CD4-positive, CD25-positive, alpha-beta regulatory T cell (primary cell): Measurements from ENCODE around the gene SRSF9. TPM values are rescaled to one million over a fixed set of nuclear protein-coding genes. Genes with fewer than 3 reads are reported as not detected.
"Not testable (repeated sequence)": the region's sequence is repeated elsewhere in the genome, so short reads cannot be mapped to it uniquely, and the experiment has no call there.

Experiments
- ATAC-seq, 2 donors: fragments of 150-1000 bp; cut with Tn5 transposase; one replicate each; pipeline ENCODE4 v1.10.0; 2021; ENCODE audit warnings: low read depth in 2 of 2, moderate number of reproducible peaks in 2 of 2, moderate library complexity in 1 of 2
- DNase-seq, 3 donors: peaks; one replicate each; pipeline versions ENCODE4 v3.0.0 to v3.0.0-alpha.2; 2012 to 2022; ENCODE audit warnings: mixed read lengths in 1 of 3
- H3K27ac ChIP-seq: one replicate; pipeline ENCODE4 v1.7.0; 2013; ENCODE audit warnings: mild to moderate bottlenecking, low read length; ENCODE audit not compliant: insufficient read depth, poor library complexity, severe bottlenecking
- H3K27me3 ChIP-seq: one replicate; pipeline ENCODE4 v1.7.0; 2013; ENCODE audit warnings: low read length; ENCODE audit not compliant: control insufficient read depth, insufficient read depth
- H3K36me3 ChIP-seq: one replicate; pipeline ENCODE4 v1.7.0; 2013; ENCODE audit warnings: mild to moderate bottlenecking, low read length, moderate library complexity; ENCODE audit not compliant: control insufficient read depth, insufficient read depth
- H3K4me1 ChIP-seq: 2 replicates; pipeline ENCODE4 v1.7.0; 2013; ENCODE audit warnings: mild to moderate bottlenecking, low read length; ENCODE audit not compliant: insufficient read depth, control insufficient read depth, poor library complexity, severe bottlenecking
- H3K4me3 ChIP-seq: one replicate; pipeline ENCODE4 v1.7.0; 2013; ENCODE audit warnings: low read depth, mild to moderate bottlenecking, low read length, moderate library complexity
- H3K9me3 ChIP-seq, 2 experiments: 1 replicate in 1 of 2; 2 replicates in 1 of 2; pipeline ENCODE4 v1.7.0; 2013; ENCODE audit warnings: low read length in 2 of 2, mild to moderate bottlenecking in 1 of 2, moderate library complexity in 1 of 2; ENCODE audit not compliant: control insufficient read depth in 2 of 2
- H3K27ac Mint-ChIP-seq, 3 donors: one replicate each; pipeline ENCODE4 v1.8.0; 2020 to 2022; ENCODE audit warnings: mild to moderate bottlenecking in 3 of 3, mixed read lengths in 3 of 3, moderate library complexity in 2 of 3
- H3K27me3 Mint-ChIP-seq: one replicate; pipeline ENCODE4 v1.8.0; 2022; ENCODE audit warnings: mild to moderate bottlenecking, mixed read lengths
- H3K36me3 Mint-ChIP-seq: one replicate; pipeline ENCODE4 v1.8.0; 2020; ENCODE audit warnings: mixed read lengths
- H3K4me1 Mint-ChIP-seq, 4 donors: one replicate each; pipeline ENCODE4 v1.8.0; 2020 to 2022; ENCODE audit warnings: mixed read lengths in 4 of 4, mild to moderate bottlenecking in 1 of 4
- H3K4me3 Mint-ChIP-seq, 4 donors: one replicate each; pipeline ENCODE4 v1.8.0; 2020 to 2022; ENCODE audit warnings: mild to moderate bottlenecking in 4 of 4, mixed read lengths in 4 of 4, moderate library complexity in 3 of 4
- H3K9me3 Mint-ChIP-seq, 7 donors: one replicate each; pipeline ENCODE4 v1.8.0; 2020 to 2022; ENCODE audit warnings: mixed read lengths in 7 of 7, mild to moderate bottlenecking in 3 of 7, moderate library complexity in 2 of 7
- polyA plus RNA-seq, 4 donors: library from polyadenylated mRNA; unstranded; fragments of 300-500 nt; fragmentation: Illumina TruSeq; gene quantifications; one replicate each; pipeline ENCODE4 v1.2.3, GENCODE V29; 2021
- total RNA-seq: library from RNA; stranded (reverse); gene quantifications from one replicate; pipeline ENCODE4 v1.2.3, GENCODE V29; 2022

SRSF9 gene
- total and polyA plus RNA-seq, 5 donors from 2014 or later, result 138 to 193 (median 189) TPM

DNA sequence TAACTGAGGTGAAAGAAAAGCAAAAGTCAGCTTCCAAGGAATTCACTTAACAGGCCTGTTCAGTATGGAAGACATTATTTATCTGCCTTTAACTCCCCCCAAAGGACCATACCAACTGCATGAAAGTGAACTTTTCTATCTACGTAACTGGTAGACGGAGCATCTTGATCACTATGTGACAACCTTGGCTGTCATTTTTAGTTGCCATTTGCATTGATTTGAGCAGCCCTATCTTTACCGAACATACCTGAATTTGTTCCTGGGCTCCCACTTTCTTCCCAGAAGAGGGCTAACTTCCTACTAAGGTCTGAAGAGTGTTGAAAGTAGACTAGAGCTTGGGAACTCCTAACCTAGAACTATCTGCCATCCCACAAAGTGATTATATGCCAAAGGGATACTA, 9.4 kb downstream of the SRSF9 start:
- DNase-seq (no peak), ATAC-seq (no peak)
- Histone ChIP-seq H3K4me1 (no peaks in the 10 kb centered on the region), H3K36me3 (peaks cover 83% of the 10 kb centered on the region), H3K27ac (no peak overlapping the region), H3K4me3 (no peak overlapping the region), H3K9me3 (no peaks in the 10 kb centered on the region), H3K27me3 (no peaks in the 10 kb centered on the region)
- H3K4me1 Mint-ChIP-seq, result peaks cover 0 to 17% (median 5%) of the 10 kb centered on the region in 4 donors
- H3K27ac Mint-ChIP-seq, result no peak overlapping the region
- H3K9me3 Mint-ChIP-seq, result no peaks in the 10 kb centered on the region
- no peak overlapping the region for H3K4me3 Mint-ChIP-seq
- peaks cover 42% of the 10 kb centered on the region for H3K36me3 Mint-ChIP-seq
- no peaks in the 10 kb centered on the region for H3K27me3 Mint-ChIP-seq

DNA sequence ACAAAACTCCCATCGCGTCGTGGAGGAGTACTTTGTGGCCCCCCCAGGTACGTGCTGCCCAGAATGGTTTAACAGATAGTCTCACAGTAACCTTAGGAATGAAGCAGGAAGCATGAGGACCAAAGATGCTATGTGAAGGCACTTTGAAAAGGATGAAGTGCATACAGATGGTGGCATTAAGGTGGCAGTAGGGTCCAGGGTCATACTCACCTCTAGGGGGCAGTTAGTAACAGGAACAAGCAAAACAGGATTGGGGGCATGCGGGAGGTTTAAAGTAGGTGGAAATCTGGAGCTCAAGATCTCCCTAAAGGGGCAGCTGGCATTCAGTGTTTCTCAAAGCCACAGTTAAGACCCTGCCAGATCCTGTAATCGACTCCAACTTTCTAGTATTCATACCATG, 12.4 kb downstream of the SRSF9 start:
- Mint-ChIP-seq H3K4me1 (peaks cover 0 to 12% (median 9%) of the 10 kb centered on the region in 4 donors), H3K4me3 (no peak overlapping the region), H3K36me3 (peaks cover 26% of the 10 kb centered on the region), H3K9me3 (no peaks in the 10 kb centered on the region), H3K27me3 (no peaks in the 10 kb centered on the region), H3K27ac (peak overlapping the region in 1 of 3 donors; percentile 51)
- Histone ChIP-seq H3K27ac (no peak overlapping the region), H3K27me3 (no peaks in the 10 kb centered on the region), H3K36me3 (peaks cover 56% of the 10 kb centered on the region), H3K9me3 (no peaks in the 10 kb centered on the region), H3K4me1 (no peaks in the 10 kb centered on the region), H3K4me3 (no peak overlapping the region)
- ATAC-seq, result no peak
- DNase-seq, result peak in 1 of 3 donors; percentile 23

DNA sequence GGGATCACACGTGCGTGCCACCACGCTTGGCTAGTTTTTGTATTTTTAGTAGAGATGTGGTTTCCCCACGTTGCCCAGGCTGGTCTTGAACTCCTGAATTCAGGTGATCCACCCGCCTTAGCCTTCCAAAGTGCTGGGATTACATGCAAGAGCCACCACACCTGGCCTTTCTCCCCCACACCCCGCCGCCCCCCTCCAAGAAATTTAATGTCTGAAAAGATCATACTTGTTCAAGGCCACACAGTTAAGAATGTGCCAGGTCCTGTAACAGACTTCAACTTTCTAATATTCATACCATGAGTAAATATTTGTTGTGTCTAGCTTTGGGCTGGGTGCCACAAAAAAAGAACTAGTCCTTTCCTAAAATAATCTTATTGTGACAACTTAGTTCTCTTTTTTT, 14.2 kb downstream of the SRSF9 start:
- ATAC-seq (no peak), DNase-seq (no peak)
- Mint-ChIP-seq H3K9me3 (no peaks in the 10 kb centered on the region), H3K36me3 (peaks cover 24% of the 10 kb centered on the region), H3K27ac (no peak overlapping the region), H3K4me1 (peaks cover 0 to 12% (median 9%) of the 10 kb centered on the region in 4 donors), H3K4me3 (no peak overlapping the region), H3K27me3 (no peaks in the 10 kb centered on the region)
- Histone ChIP-seq H3K27me3 (no peaks in the 10 kb centered on the region), H3K4me1 (no peaks in the 10 kb centered on the region), H3K36me3 (peaks cover 45% of the 10 kb centered on the region), H3K27ac (no peak overlapping the region), H3K4me3 (no peak overlapping the region), H3K9me3 (no peaks in the 10 kb centered on the region)

GRCh38 chr12:120453977-120454376, 15.6 kb downstream of the SRSF9 start:
- Mint-ChIP-seq H3K4me1 (peaks cover 0 to 15% (median 11%) of the 10 kb centered on the region in 4 donors), H3K36me3 (peaks cover 17% of the 10 kb centered on the region), H3K27me3 (no peaks in the 10 kb centered on the region)

GRCh38 chr12:120453060-120453750, 16.3 kb downstream of the SRSF9 start:
- no peaks in the 10 kb centered on the region for H3K27me3 Mint-ChIP-seq
- peaks cover 0 to 17% (median 12%) of the 10 kb centered on the region in 4 donors for H3K4me1 Mint-ChIP-seq
- Histone ChIP-seq H3K9me3 (no peaks in the 10 kb centered on the region), H3K27ac (no peak overlapping the region), H3K4me1 (peaks cover 3% of the 10 kb centered on the region), H3K36me3 (peaks cover 27% of the 10 kb centered on the region), H3K4me3 (no peak overlapping the region), H3K27me3 (no peaks in the 10 kb centered on the region)
- H3K36me3 Mint-ChIP-seq, result peaks cover 15% of the 10 kb centered on the region
- DNase-seq (no peak), ATAC-seq (no peak)
- H3K4me3 Mint-ChIP-seq, result peak overlapping the region in 1 of 4 donors; percentile 26
- no peaks in the 10 kb centered on the region for H3K9me3 Mint-ChIP-seq
- peak overlapping the region in 2 of 3 donors; percentile 46 to 52 for H3K27ac Mint-ChIP-seq

More at GRCh38 chr12:120453977-120454376, 15.6 kb downstream of the SRSF9 start:
- ATAC-seq, result peak; percentile 85 to 86
- peak in 2 of 3 donors; percentile 45 to 60 for DNase-seq
- Histone ChIP-seq H3K27ac (peak overlapping the region; percentile 19), H3K4me3 (no peak overlapping the region), H3K4me1 (no peaks in the 10 kb centered on the region), H3K27me3 (no peaks in the 10 kb centered on the region), H3K36me3 (peaks cover 35% of the 10 kb centered on the region), H3K9me3 (no peaks in the 10 kb centered on the region)
- Mint-ChIP-seq H3K9me3 (no peaks in the 10 kb centered on the region), H3K27ac (peak overlapping the region in 2 of 3 donors; percentile 46 to 52), H3K4me3 (peak overlapping the region in 1 of 4 donors; percentile 26)

GRCh38 chr12:120452524-120452923, 17.0 kb downstream of the SRSF9 start:
- not testable (repeated sequence) for H3K27ac ChIP-seq, H3K4me3 Mint-ChIP-seq, H3K27me3 Mint-ChIP-seq, DNase-seq, H3K27me3 ChIP-seq, ATAC-seq, H3K4me3 ChIP-seq, H3K9me3 Mint-ChIP-seq, H3K4me1 ChIP-seq, H3K9me3 ChIP-seq
- Mint-ChIP-seq H3K36me3 (peaks cover 15% of the 10 kb centered on the region), H3K27ac (peak overlapping the region in 1 of 3 donors; percentile 60), H3K4me1 (peaks cover 2 to 24% (median 17%) of the 10 kb centered on the region in 4 donors)
- peaks cover 26% of the 10 kb centered on the region for H3K36me3 ChIP-seq

GRCh38 chr12:120447992-120448391, 21.6 kb downstream of the SRSF9 start:
- no peak overlapping the region for H3K4me3 ChIP-seq
- H3K36me3 ChIP-seq, result peaks cover 20% of the 10 kb centered on the region
- no peaks in the 10 kb centered on the region for H3K9me3 Mint-ChIP-seq
- no peaks in the 10 kb centered on the region for H3K9me3 ChIP-seq
- no peaks in the 10 kb centered on the region for H3K27me3 Mint-ChIP-seq
- ATAC-seq (no peak), DNase-seq (no peak)
- H3K36me3 Mint-ChIP-seq, result peaks cover 12% of the 10 kb centered on the region
- H3K4me1 Mint-ChIP-seq, result peaks cover 8 to 37% (median 25%) of the 10 kb centered on the region in 4 donors
- H3K4me3 Mint-ChIP-seq, result peak overlapping the region; percentile 95 to 99 (median 98)
- no peaks in the 10 kb centered on the region for H3K27me3 ChIP-seq
- peaks cover 26% of the 10 kb centered on the region for H3K4me1 ChIP-seq
- H3K27ac ChIP-seq, result no peak overlapping the region
- H3K27ac Mint-ChIP-seq, result peak overlapping the region in 1 of 3 donors; percentile 100

DNA sequence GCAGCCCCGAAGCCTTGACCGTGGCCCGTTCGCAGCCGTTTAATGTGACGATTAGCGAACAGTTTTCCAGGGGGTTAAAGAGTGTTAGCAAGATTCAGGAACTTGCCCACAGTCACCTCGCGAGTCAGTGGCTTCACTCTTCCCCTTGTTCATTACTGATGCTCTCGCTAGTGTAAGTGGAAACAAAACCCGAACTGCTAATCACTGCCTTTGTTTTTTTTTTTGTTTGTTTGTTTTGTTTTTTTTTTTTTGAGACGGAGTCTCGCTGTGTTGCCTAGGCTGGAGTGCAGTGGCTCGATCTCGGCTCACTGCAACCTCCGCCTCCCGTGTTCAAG, 22.7 kb downstream of the SRSF9 start:
- Mint-ChIP-seq H3K27ac (peak overlapping the region; percentile 99 to 100 (median 100)), H3K36me3 (peaks cover 12% of the 10 kb centered on the region), H3K4me1 (peaks cover 8 to 35% (median 24%) of the 10 kb centered on the region in 4 donors), H3K4me3 (peak overlapping the region; percentile 95 to 99 (median 98))
- not testable (repeated sequence) for H3K27me3 ChIP-seq, H3K9me3 Mint-ChIP-seq, ATAC-seq, H3K27me3 Mint-ChIP-seq, H3K9me3 ChIP-seq, DNase-seq
- Histone ChIP-seq H3K36me3 (peaks cover 21% of the 10 kb centered on the region), H3K4me3 (peak overlapping the region; percentile 91), H3K4me1 (peaks cover 26% of the 10 kb centered on the region), H3K27ac (peak overlapping the region; percentile 86)
